Body of pancreas (tissue), 4 donors: ENCODE data around the gene KRTAP9-9. TPM values are rescaled to one million over a fixed set of nuclear protein-coding genes. Genes with fewer than 3 reads are reported as not detected.
"Not testable (repeated sequence)": the region's sequence is repeated elsewhere in the genome, so short reads cannot be mapped to it uniquely, and the experiment has no call there.

Source experiments
- ATAC-seq: fragments of 150-250 bp; one replicate; pipeline ENCODE4 v1.9.1; 2016
- DNase-seq, 4 donors: peaks; one replicate each; pipeline ENCODE4 v3.0.0-alpha.2; 2019
- H3K27ac ChIP-seq, 4 donors: fragments of 200-600 bp; sonication (generic); 1 replicate in 3 of 4; 2 replicates in 1 of 4; pipeline versions ENCODE4 v1.5.1 to v1.6.1; 2016 to 2019; ENCODE audit warnings: mild to moderate bottlenecking in 1 of 4, mixed read lengths in 1 of 4, moderate library complexity in 1 of 4
- H3K27me3 ChIP-seq, 2 donors: fragments of 200-600 bp; sonication (generic); one replicate each; pipeline ENCODE4 v1.6.0; 2016; ENCODE audit warnings: mild to moderate bottlenecking in 1 of 2
- H3K36me3 ChIP-seq, 2 donors: fragments of 200-600 bp; sonication (generic); replicated peaks in 1 of 2; 2 replicates each; pipeline ENCODE4 v1.5.1; 2016; ENCODE audit warnings: low read depth in 2 of 2; ENCODE audit not compliant: insufficient read depth in 1 of 2
- H3K4me1 ChIP-seq: fragments of 200-600 bp; sonication (generic); one replicate; pipeline ENCODE4 v1.6.0; 2016
- H3K4me3 ChIP-seq, 2 donors: fragments of 200-600 bp; sonication (generic); 1 replicate in 1 of 2; 2 replicates in 1 of 2; pipeline ENCODE4 v1.5.1; 2016 to 2019
- H3K9me3 ChIP-seq, 3 donors: fragments of 200-600 bp; sonication (generic); 1 replicate in 2 of 3; 2 replicates in 1 of 3; pipeline ENCODE4 v1.5.1; 2016
- CTCF ChIP-seq, 7 experiments: fragments of 450-650 bp in 4 of 7; fragments of 200-600 bp in 3 of 7; sonication (generic) in 3 of 7; IDR thresholded peaks; one replicate each; pipeline ENCODE4 v1.5.1; 2016 to 2019; ENCODE audit warnings: antibody characterized with exemption in 7 of 7
- POLR2A ChIP-seq, 3 donors: fragments of 450-650 bp; IDR thresholded peaks; one replicate each; pipeline ENCODE4 v1.6.1; 2016; ENCODE audit warnings: antibody characterized with exemption in 3 of 3, mild to moderate bottlenecking in 2 of 3
- WGBS, 2 donors: methylation state at CpG; one replicate each; pipeline ENCODE4 v1.1.5; 2017; 5-methylcytosine and 5-hydroxymethylcytosine counted together
- intact Hi-C: fragments of 100-400 bp; cut with DNase I; formaldehyde crosslinking; loops from one replicate; pipeline ENCODE4 v1.15.1; 2023
- total RNA-seq, 2 donors: library from RNA; depleted of rRNA; stranded (reverse); fragments of >200 nt; gene quantifications; one replicate each; pipeline ENCODE4 v1.1.0, GENCODE V29; 2016

The KRTAP9-9 gene
- total RNA-seq, 2 donors from 2014 or later, result not detected

- 45 to 50% methylated on average over 2 of the region's 2 CpGs for WGBS, 2 donors
- H3K36me3 ChIP-seq, ATAC-seq, H3K4me1 ChIP-seq, intact Hi-C loops, H3K4me3 ChIP-seq, H3K27ac ChIP-seq, H3K27me3 ChIP-seq, DNase-seq, H3K9me3 ChIP-seq: not testable (repeated sequence)
Observed at GRCh38 chr17:41246995-41247787, 8.0 kb upstream of the KRTAP9-9 start.

- 67 to 71% methylated on average over 1 to 2 of the region's 2 CpGs for WGBS, 2 donors
- H3K36me3 ChIP-seq, H3K4me3 ChIP-seq, H3K4me1 ChIP-seq, intact Hi-C loops, H3K27ac ChIP-seq, ATAC-seq, H3K9me3 ChIP-seq, H3K27me3 ChIP-seq, DNase-seq: not testable (repeated sequence)
Observed at GRCh38 chr17:41249637-41250240, 5.4 kb upstream of the KRTAP9-9 start, which contains the start of gene KRTAP9-4. KRTAP9-4 (plus strand) TSS chr17:41249687; CDS start chr17:41249721, 34 bp downstream.

GRCh38 chr17:41251261-41251660 lies 3.9 kb upstream of the KRTAP9-9 start:
- Histone ChIP-seq H3K27me3 (no peaks in the 10 kb centered on the region), H3K27ac (no peak overlapping the region), H3K9me3 (no peaks in the 10 kb centered on the region), H3K4me3 (no peak overlapping the region), H3K4me1 (no peaks in the 10 kb centered on the region), H3K36me3 (no peaks in the 10 kb centered on the region)
- TF ChIP-seq CTCF (IDR thresholded peaks at IDR 0.05) (no peak), POLR2A (IDR thresholded peaks at IDR 0.05) (no peak)
- WGBS, 2 donors, result 94 to 95% methylated on average over 1 of the region's 1 CpG
- DNase-seq (no peak), ATAC-seq (no peak)
- intact Hi-C loops, result no loop called here

- intact Hi-C loops, result no loop called here
- H3K27ac ChIP-seq, result no peak overlapping the region
- no peaks in the 10 kb centered on the region for H3K36me3 ChIP-seq
Observed at GRCh38 chr17:41254861-41255260, 323 bp upstream of the KRTAP9-9 start.

GRCh38 chr17:41256291-41256685 lies 1.1 kb downstream of the KRTAP9-9 start:
- DNase-seq, result no peak
- Histone ChIP-seq H3K27me3 (no peaks in the 10 kb centered on the region), H3K4me1 (no peaks in the 10 kb centered on the region), H3K4me3 (no peak overlapping the region), H3K9me3 (no peaks in the 10 kb centered on the region), H3K36me3 (no peaks in the 10 kb centered on the region), H3K27ac (no peak overlapping the region)
- no peak for TF ChIP-seq CTCF (IDR thresholded peaks at IDR 0.05)
- no peak for TF ChIP-seq POLR2A (IDR thresholded peaks at IDR 0.05)
- 85 to 88% methylated on average over 1 of the region's 1 CpG for WGBS, 2 donors
- no peak for ATAC-seq
- intact Hi-C loops, result no loop called here

More at GRCh38 chr17:41254861-41255260, 323 bp upstream of the KRTAP9-9 start:
- WGBS, 2 donors, result 0% methylated on average over 1 of the region's 1 CpG
- ATAC-seq (no peak), DNase-seq (no peak)
- no peak overlapping the region for H3K4me3 ChIP-seq
- no peaks in the 10 kb centered on the region for H3K9me3 ChIP-seq
- no peaks in the 10 kb centered on the region for H3K4me1 ChIP-seq
- no peak for TF ChIP-seq POLR2A (IDR thresholded peaks at IDR 0.05)
- TF ChIP-seq CTCF (IDR thresholded peaks at IDR 0.05), result no peak
- H3K27me3 ChIP-seq, result no peaks in the 10 kb centered on the region
